Chondrocyte (in vitro differentiated cells): Measurements from ENCODE around the gene MARCO. TPM values are rescaled to one million over a fixed set of nuclear protein-coding genes. Genes with fewer than 3 reads are reported as not detected.

Experiments
- DNase-seq: peaks from one replicate; pipeline ENCODE4 v3.0.0; 2021; ENCODE audit warnings: mixed read lengths, low spot score
- H3K27ac Mint-ChIP-seq: one replicate; pipeline ENCODE4 v1.8.0; 2021; ENCODE audit warnings: mild to moderate bottlenecking, moderate library complexity, mixed read lengths; ENCODE audit not compliant: unreplicated experiment
- H3K27me3 Mint-ChIP-seq: 2 replicates; pipeline ENCODE4 v1.8.0; 2021; ENCODE audit warnings: low read depth, mixed read lengths
- H3K36me3 Mint-ChIP-seq: 2 replicates; pipeline ENCODE4 v1.8.0; 2021; ENCODE audit warnings: low read depth, mixed read lengths
- H3K4me1 Mint-ChIP-seq: 2 replicates; pipeline ENCODE4 v1.8.0; 2021; ENCODE audit warnings: low read depth, mild to moderate bottlenecking, mixed read lengths
- H3K4me3 Mint-ChIP-seq: one replicate; pipeline ENCODE4 v1.8.0; 2021; ENCODE audit warnings: mild to moderate bottlenecking, moderate library complexity, mixed read lengths; ENCODE audit not compliant: unreplicated experiment
- H3K9me3 Mint-ChIP-seq: 2 replicates; pipeline ENCODE4 v1.8.0; 2021; ENCODE audit warnings: low read depth, mixed read lengths
- total RNA-seq: library from RNA; stranded (reverse); gene quantifications from 3 replicates; pipeline ENCODE4 v1.2.1, GENCODE V29; 2021
- TF ChIP-seq, protein P1 (sequence below): fragments of 200-600 bp; sonication (generic); IDR thresholded peaks from 2 replicates; pipeline ENCODE4 v1.5.0; 2021; ENCODE audit warnings: antibody characterized with exemption, mild to moderate bottlenecking, moderate library complexity

Gene MARCO
- total RNA-seq, 1 donor from 2014 or later, result not detected

DNA sequence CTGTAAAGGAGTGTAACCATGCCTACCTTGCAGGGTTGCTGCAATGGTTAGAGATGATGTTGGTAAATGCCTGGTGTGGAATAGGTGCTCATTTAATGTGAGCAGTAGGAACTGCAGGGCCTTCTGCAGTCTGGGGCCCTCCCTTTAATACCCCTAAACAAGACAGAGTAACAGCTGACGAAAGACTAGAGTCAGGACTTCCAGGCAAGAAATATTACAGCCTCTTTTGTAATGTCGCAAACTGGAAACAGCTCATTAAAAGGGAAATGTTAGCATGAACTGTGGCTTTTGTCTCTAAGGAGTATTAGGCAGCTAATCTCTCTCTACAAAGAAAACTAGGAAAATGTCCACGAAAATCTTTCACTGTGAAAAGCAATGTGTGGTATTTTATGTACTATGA lies 26.0 kb downstream of the MARCO start:
- Mint-ChIP-seq H3K27me3 (peaks cover 14% of the 10 kb centered on the region), H3K27ac (no peak overlapping the region), H3K4me1 (no peaks in the 10 kb centered on the region), H3K36me3 (no peaks in the 10 kb centered on the region), H3K4me3 (no peak overlapping the region), H3K9me3 (no peaks in the 10 kb centered on the region)
- DNase-seq, result no peak
- TF ChIP-seq, protein P1, sequence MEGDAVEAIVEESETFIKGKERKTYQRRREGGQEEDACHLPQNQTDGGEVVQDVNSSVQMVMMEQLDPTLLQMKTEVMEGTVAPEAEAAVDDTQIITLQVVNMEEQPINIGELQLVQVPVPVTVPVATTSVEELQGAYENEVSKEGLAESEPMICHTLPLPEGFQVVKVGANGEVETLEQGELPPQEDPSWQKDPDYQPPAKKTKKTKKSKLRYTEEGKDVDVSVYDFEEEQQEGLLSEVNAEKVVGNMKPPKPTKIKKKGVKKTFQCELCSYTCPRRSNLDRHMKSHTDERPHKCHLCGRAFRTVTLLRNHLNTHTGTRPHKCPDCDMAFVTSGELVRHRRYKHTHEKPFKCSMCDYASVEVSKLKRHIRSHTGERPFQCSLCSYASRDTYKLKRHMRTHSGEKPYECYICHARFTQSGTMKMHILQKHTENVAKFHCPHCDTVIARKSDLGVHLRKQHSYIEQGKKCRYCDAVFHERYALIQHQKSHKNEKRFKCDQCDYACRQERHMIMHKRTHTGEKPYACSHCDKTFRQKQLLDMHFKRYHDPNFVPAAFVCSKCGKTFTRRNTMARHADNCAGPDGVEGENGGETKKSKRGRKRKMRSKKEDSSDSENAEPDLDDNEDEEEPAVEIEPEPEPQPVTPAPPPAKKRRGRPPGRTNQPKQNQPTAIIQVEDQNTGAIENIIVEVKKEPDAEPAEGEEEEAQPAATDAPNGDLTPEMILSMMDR, result no peak

DNA sequence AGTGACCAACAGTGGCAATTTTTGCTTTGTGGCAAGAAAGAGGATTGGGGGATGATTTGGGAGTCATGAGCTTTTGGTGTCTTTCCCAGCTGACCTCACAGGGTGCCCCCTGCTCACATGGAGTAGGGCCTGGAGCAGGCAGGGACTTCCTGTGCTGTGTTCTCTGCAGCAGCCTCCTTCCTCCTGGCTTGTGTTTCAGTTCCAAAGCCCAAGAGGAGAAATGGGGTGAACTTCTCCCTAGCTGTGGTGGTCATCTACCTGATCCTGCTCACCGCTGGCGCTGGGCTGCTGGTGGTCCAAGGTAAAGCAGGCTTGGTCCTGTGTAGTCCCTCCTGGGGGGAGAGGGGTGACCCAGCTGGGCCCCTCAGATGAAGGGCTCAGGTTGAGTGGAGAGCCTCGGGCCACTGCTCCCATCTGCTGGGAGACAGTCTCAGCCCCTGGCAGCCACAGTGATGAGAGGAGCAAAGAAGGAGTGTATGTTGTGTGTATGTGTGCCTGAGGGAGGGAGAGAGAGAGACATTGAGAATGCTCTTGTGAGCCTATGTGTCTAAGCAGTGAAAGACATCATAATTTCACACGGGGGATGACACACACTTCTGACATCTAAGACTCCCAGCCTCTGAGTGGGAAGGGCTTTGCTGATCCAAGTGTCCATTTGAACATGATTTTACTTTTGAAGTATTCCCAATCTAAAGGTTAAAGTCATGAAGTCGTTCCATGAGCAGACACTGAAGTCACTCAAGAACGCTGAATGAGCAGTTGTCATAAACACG lies 27.2 kb downstream of the MARCO start:
- H3K27me3 Mint-ChIP-seq, result peaks cover 14% of the 10 kb centered on the region
- H3K27ac Mint-ChIP-seq, result no peak overlapping the region
- TF ChIP-seq, protein P1, result no peak
- H3K4me3 Mint-ChIP-seq, result no peak overlapping the region
- H3K9me3 Mint-ChIP-seq, result no peaks in the 10 kb centered on the region
- H3K4me1 Mint-ChIP-seq, result no peaks in the 10 kb centered on the region
- no peak for DNase-seq
- no peaks in the 10 kb centered on the region for H3K36me3 Mint-ChIP-seq

DNA sequence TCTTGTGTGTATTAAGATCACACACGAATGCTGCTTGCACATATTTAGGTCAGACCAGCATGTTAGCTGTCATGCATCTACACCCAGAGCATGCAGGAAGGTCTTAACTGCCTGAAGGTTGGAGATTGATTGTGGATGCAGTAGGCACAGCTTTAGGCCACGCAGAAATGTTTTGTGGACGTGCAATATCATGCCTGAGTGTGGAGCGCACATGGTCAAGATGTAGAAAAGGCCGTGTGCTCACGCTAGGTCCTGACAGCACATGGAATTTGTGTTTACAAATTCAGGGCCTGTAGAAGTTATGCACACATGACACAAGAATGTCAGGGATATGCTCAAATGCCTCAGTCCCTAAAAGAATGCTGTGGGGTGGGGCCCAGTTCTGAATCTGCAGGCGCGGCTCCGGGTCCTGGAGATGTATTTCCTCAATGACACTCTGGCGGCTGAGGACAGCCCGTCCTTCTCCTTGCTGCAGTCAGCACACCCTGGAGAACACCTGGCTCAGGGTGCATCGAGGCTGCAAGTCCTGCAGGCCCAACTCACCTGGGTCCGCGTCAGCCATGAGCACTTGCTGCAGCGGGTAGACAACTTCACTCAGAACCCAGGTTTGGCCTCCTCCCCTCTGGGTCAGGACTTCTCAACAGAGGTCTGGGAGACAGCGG lies 27.9 kb downstream of the MARCO start:
- Mint-ChIP-seq H3K36me3 (no peaks in the 10 kb centered on the region), H3K4me1 (no peaks in the 10 kb centered on the region), H3K27ac (no peak overlapping the region), H3K27me3 (peaks cover 14% of the 10 kb centered on the region), H3K4me3 (no peak overlapping the region), H3K9me3 (no peaks in the 10 kb centered on the region)
- no peak for DNase-seq
- TF ChIP-seq, protein P1, result no peak

DNA sequence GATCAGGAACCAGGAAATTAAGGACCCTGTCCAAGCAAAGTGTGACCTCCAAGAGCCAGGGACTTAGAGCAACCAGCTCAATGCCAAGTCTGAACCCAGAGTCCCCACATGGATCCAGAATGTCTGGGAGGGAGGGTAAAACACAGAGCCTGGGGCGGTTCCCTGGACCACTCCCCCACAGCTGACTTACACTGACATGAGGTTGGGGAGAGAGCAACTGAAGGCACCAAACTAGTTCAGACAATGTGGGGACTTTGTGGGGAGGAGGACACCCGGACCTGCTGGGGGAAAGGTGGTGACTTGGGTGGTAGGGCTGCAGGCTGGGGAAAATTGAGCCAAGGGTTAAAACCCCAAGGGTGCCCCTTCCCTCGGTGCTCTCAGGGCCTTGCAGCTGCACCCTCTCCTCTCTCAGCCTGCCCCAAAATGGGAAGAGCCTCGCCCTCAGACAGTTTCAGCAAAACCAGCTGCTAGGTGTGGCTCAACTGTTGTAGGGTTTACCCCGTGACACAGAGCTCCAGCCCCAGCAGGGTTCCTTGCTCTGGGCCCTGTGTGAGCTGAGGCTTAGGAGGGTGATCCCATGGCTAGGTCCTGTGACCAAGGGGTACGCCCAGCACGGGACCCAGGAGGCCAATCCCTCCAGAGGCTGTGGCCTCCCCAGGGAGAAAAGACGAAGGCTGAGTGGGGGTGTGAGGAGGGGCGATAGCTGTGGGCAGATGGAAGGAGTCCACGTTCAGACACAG lies 28.6 kb downstream of the MARCO start:
- H3K27ac Mint-ChIP-seq, result no peak overlapping the region
- H3K9me3 Mint-ChIP-seq, result no peaks in the 10 kb centered on the region
- H3K4me1 Mint-ChIP-seq, result no peaks in the 10 kb centered on the region
- no peaks in the 10 kb centered on the region for H3K36me3 Mint-ChIP-seq
- H3K27me3 Mint-ChIP-seq, result peaks cover 17% of the 10 kb centered on the region
- TF ChIP-seq, protein P1, result no peak
- H3K4me3 Mint-ChIP-seq, result no peak overlapping the region
- DNase-seq, result no peak
